Central memory CD8-positive, alpha-beta T cell (primary cell): Measurements from ENCODE around the gene ZMAT2.
A peak's percentile ranks its signal among the peaks of the same experiment; 100 is the strongest.
"Not testable (repeated sequence)": the region's sequence is repeated elsewhere in the genome, so short reads cannot be mapped to it uniquely, and the experiment has no call there.

Experiments
- ATAC-seq: fragments of 150-1000 bp; cut with Tn5 transposase; replicated peaks from 2 replicates; pipeline ENCODE4 v1.10.0; 2022; ENCODE audit warnings: mild to moderate bottlenecking, moderate FRiP score, moderate number of reproducible peaks; ENCODE audit not compliant: poor library complexity, severe bottlenecking; ENCODE audit errors: extremely low read depth
- DNase-seq, 2 donors: peaks; one replicate each; pipeline ENCODE4 v3.0.0; 2021; ENCODE audit warnings: low spot score in 2 of 2
- H3K27ac Mint-ChIP-seq: one replicate; pipeline ENCODE4 v1.8.0; 2022; ENCODE audit warnings: low read depth, mild to moderate bottlenecking, moderate library complexity, mixed read lengths
- H3K27me3 Mint-ChIP-seq: one replicate; pipeline ENCODE4 v1.8.0; 2022; ENCODE audit warnings: mixed read lengths
- H3K36me3 Mint-ChIP-seq: one replicate; pipeline ENCODE4 v1.8.0; 2022; ENCODE audit warnings: mild to moderate bottlenecking, moderate library complexity, mixed read lengths; ENCODE audit not compliant: insufficient read depth
- H3K4me1 Mint-ChIP-seq: one replicate; pipeline ENCODE4 v1.8.0; 2022; ENCODE audit warnings: mixed read lengths
- H3K4me3 Mint-ChIP-seq: one replicate; pipeline ENCODE4 v1.8.0; 2022; ENCODE audit warnings: mild to moderate bottlenecking, moderate library complexity, mixed read lengths
- H3K9me3 Mint-ChIP-seq: one replicate; pipeline ENCODE4 v1.8.0; 2022; ENCODE audit warnings: mixed read lengths

The ZMAT2 gene

DNA sequence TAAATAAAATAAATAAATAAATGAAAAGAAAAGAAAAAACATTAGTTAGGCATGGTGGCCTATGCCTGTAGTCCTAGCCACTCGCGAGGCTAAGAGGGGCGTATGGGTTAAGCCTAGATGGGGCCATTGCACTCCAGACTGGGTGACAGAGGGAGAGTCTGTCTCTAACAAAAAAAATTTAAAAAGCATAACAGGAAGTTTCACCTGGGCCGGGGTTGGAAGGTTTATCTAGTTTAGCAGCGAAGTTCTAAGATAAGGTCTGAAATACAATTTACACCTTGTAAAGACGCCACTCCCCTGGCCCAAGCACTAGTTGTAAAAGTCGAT, 18.0 kb downstream of the ZMAT2 start:
- Mint-ChIP-seq H3K27me3 (peaks cover 5% of the 10 kb centered on the region), H3K9me3 (no peaks in the 10 kb centered on the region), H3K27ac (no peak overlapping the region), H3K4me1 (no peaks in the 10 kb centered on the region), H3K36me3 (peaks cover 7% of the 10 kb centered on the region), H3K4me3 (no peak overlapping the region)
- ATAC-seq (no peak), DNase-seq (no peak)

DNA sequence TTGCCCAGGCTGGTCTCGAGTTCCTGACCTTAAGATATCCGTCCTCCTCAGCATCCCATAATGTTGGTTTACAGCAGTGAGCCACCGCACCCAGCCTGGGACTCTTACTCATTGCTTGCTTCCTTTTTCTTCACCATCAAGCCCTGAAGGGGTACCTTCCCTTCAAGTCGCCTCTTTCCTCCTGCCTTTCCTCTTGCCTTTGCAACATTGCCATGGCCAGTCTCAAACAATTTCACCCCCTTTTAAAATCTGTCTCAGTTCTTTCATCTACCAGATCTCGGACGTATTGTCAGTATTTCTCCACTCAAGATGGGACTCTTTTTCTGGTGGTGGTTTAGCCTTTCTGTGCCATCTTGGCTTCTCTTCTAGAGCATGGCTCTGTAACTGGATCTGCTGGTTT, 20.5 kb downstream of the ZMAT2 start:
- H3K27ac Mint-ChIP-seq, ATAC-seq, H3K9me3 Mint-ChIP-seq, H3K4me3 Mint-ChIP-seq, H3K4me1 Mint-ChIP-seq, DNase-seq: not testable (repeated sequence)
- peaks cover 11% of the 10 kb centered on the region for H3K27me3 Mint-ChIP-seq
- peaks cover 11% of the 10 kb centered on the region for H3K36me3 Mint-ChIP-seq

GRCh38 chr5:140721395-140721794, 21.1 kb downstream of the ZMAT2 start:
- not testable (repeated sequence) for DNase-seq, ATAC-seq, H3K27ac Mint-ChIP-seq, H3K4me3 Mint-ChIP-seq, H3K9me3 Mint-ChIP-seq, H3K4me1 Mint-ChIP-seq
- Mint-ChIP-seq H3K36me3 (peaks cover 17% of the 10 kb centered on the region), H3K27me3 (peaks cover 16% of the 10 kb centered on the region)

GRCh38 chr5:140725799-140726471, 25.7 kb downstream of the ZMAT2 start:
- peak overlapping the region; percentile 69 for H3K4me3 Mint-ChIP-seq
- peak overlapping the region; percentile 97 for H3K27ac Mint-ChIP-seq
- peaks cover 18% of the 10 kb centered on the region for H3K36me3 Mint-ChIP-seq

DNA sequence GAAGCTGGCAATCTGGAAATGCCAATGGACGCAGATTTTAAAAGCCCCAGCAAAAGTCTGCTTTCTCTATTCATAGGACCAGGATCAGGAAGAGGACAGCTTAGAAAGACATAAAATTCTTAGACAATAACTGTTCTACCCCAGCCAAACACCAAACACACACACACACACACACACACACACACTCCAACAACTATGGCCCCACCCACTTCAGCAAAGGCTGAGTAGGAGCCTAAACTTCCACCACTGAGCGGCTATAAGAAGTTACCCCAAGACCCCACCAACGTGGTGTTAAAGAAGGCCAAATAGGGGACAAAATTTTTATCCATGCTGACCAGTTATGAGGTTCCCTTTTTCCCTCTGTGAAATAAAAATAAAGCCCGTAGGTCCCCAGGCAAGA, 32.9 kb downstream of the ZMAT2 start:
- Mint-ChIP-seq H3K27me3 (peaks cover 61% of the 10 kb centered on the region), H3K9me3 (no peaks in the 10 kb centered on the region), H3K27ac (no peak overlapping the region), H3K4me3 (no peak overlapping the region), H3K36me3 (no peaks in the 10 kb centered on the region), H3K4me1 (no peaks in the 10 kb centered on the region)
- ATAC-seq (no peak), DNase-seq (no peak)

More at GRCh38 chr5:140725799-140726471, 25.7 kb downstream of the ZMAT2 start:
- ATAC-seq (peak; percentile 88), DNase-seq (peak; percentile 54 to 58)
- Mint-ChIP-seq H3K27me3 (peaks cover 13% of the 10 kb centered on the region), H3K9me3 (no peaks in the 10 kb centered on the region), H3K4me1 (peaks cover 14% of the 10 kb centered on the region)

DNA sequence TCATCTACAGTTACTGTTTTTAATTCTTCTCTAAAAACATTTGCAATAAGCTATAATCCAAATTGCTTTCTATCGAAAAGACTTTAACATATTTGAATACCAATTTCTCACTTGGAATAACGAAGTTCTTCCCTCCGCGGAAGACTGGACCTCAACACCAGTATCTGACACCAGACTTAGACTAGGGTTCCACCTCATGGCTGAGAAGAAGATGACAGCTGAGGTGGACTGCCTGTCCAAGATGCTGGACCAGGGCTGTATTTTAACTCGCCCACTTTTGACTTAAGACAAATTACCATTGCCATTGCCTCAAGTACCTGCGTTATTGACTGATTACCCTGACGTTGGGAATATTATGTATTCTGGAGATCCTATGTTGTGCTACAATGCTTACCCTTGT, 34.1 kb downstream of the ZMAT2 start:
- H3K9me3 Mint-ChIP-seq: no peaks in the 10 kb centered on the region
- no peaks in the 10 kb centered on the region for H3K4me1 Mint-ChIP-seq
- no peak overlapping the region for H3K27ac Mint-ChIP-seq
- peaks cover 65% of the 10 kb centered on the region for H3K27me3 Mint-ChIP-seq
- ATAC-seq (no peak), DNase-seq (no peak)
- no peak overlapping the region for H3K4me3 Mint-ChIP-seq
- H3K36me3 Mint-ChIP-seq: no peaks in the 10 kb centered on the region

DNA sequence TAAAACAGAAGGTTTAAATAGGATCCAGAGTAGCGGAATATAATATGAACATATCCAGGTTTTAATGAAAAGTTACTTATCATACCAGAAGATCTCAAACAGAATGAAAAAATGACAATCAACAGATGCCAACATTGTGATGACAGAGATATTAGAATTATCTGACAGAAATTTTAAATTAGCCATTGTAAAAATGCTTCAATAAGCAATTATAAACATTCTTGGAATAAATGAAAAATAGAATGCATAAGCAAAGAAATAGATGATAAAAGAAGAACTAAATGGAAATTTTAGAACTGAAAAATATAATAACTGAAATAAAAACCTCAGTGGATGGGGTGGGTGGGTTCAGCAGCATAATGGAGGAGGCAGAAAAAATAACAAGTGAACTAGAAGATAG, 37.2 kb downstream of the ZMAT2 start:
- Mint-ChIP-seq H3K27ac (no peak overlapping the region), H3K4me1 (no peaks in the 10 kb centered on the region), H3K27me3 (peaks cover 67% of the 10 kb centered on the region), H3K4me3 (no peak overlapping the region), H3K9me3 (no peaks in the 10 kb centered on the region), H3K36me3 (no peaks in the 10 kb centered on the region)
- ATAC-seq (no peak), DNase-seq (no peak)

- H3K27me3 Mint-ChIP-seq: peaks cover 28% of the 10 kb centered on the region
- H3K9me3 Mint-ChIP-seq: peaks cover under 1% of the 10 kb centered on the region
- no peaks in the 10 kb centered on the region for H3K36me3 Mint-ChIP-seq
- no peak for DNase-seq
- H3K4me3 Mint-ChIP-seq: no peak overlapping the region
- H3K4me1 Mint-ChIP-seq: no peaks in the 10 kb centered on the region
- no peak overlapping the region for H3K27ac Mint-ChIP-seq
- no peak for ATAC-seq
Observed at GRCh38 chr5:140741967-140742366, 41.7 kb downstream of the ZMAT2 start.

- DNase-seq: no peak
- Mint-ChIP-seq H3K36me3 (peaks cover 1% of the 10 kb centered on the region), H3K4me1 (no peaks in the 10 kb centered on the region), H3K27ac (no peak overlapping the region), H3K4me3 (no peak overlapping the region), H3K27me3 (peaks cover 76% of the 10 kb centered on the region), H3K9me3 (peaks cover 71% of the 10 kb centered on the region)
- no peak for ATAC-seq
Observed at GRCh38 chr5:140753561-140753960, 53.3 kb downstream of the ZMAT2 start.
